ENCODE results near the gene VRK3. TPM values are rescaled to one million over a fixed set of nuclear protein-coding genes. Genes with fewer than 3 reads are reported as not detected.

Gene VRK3
- total and polyA plus RNA-seq, 2 of the 4 experiments (the other 2 are of a cell fraction): 28.7 to 35.8 TPM

DNA sequence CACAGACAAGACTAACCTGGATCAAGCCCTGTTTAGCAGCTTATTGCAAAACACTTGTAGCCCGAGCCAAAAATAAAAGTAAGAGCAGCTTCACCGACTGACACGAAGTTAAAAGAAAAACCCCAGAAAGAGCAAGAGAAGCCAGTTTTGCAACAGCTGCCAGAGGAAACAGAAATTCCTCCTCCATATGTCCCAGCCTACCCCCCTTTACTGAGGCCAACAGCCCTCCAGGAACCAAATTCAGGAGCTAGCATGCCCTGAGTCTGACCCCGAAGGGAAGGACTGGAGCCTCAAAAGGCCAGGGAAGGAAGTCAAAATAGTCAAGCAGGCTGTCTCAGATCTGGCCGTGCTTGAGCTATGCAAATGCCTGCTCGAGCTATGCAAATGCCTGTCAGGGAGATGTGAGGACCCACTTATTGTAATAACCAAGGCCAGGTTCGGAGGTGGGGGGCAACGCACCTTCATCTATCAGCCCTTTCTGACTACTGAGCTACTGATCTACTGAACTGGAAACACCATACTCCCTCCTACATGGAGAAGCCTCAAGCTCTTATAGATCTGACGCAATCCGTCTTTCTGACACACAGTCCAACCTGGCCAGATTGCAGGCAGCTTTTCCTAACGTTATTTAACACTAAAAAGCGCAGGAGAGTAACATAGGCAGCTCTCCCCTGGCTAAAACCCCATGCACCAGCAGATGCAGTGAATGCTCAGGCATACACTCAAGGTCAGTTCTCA is 70.9 kb downstream of the VRK3 start:
- H3K4me2 ChIP-seq (ENCODE audit: low read depth, low read length): peak overlapping the region; percentile 11; the same call in 1 of the 2 replicates
- dilution Hi-C loops (cut with HindIII; ENCODE audit: low sequenced_read_pairs, unreplicated experiment): no loop called here
- H3K14ac ChIP-seq (replicated peaks; ENCODE audit: low read depth, low read length): no peak overlapping the region
- H4K91ac ChIP-seq (ENCODE audit: insufficient read depth, low read depth, low read length): no peak overlapping the region
- in situ Hi-C loops (cut with MboI; ENCODE audit: low sequenced_read_pairs): no loop called here
- TF ChIP-seq CHD1 (IDR thresholded peaks at IDR 0.05; ENCODE audit: low read depth, low read length) (no peak), CEBPB (IDR thresholded peaks at IDR 0.05; ENCODE audit: low read depth, low read length) (peak; percentile 68; the same call in 1 of the 2 replicates)
- no peak overlapping the region for H3K56ac ChIP-seq (ENCODE audit: extremely low read depth, insufficient read depth, low read length)
- no peak overlapping the region for H2BK120ac ChIP-seq (ENCODE audit: low read depth, low read length)
- H3K9ac ChIP-seq (ENCODE audit: low read depth, low read length): no peak overlapping the region
- no peaks in the 10 kb centered on the region for H4K20me1 ChIP-seq (ENCODE audit: insufficient read depth, low read length)
- no peak overlapping the region for H3K18ac ChIP-seq (ENCODE audit: low read depth, low read length)
- H3K27ac ChIP-seq (ENCODE audit: insufficient read depth, low read length): no peak overlapping the region; the same call in 1 of the 2 replicates
- no peak overlapping the region for H4K5ac ChIP-seq (ENCODE audit: low read depth, low read length)
- no peak overlapping the region for H3K4me3 ChIP-seq (ENCODE audit: insufficient read depth, low read depth, low read length)
- no peak overlapping the region for H2AK5ac ChIP-seq (ENCODE audit: low read depth, low read length)
- no peak overlapping the region for H2AK9ac ChIP-seq (replicated peaks; ENCODE audit: low read depth, low read length, poor library complexity)
- no peaks in the 10 kb centered on the region for H3K4me1 ChIP-seq (ENCODE audit: control insufficient read depth, insufficient read depth, low read length)
- H3K27me3 ChIP-seq (ENCODE audit: control insufficient read depth, insufficient read depth, low read length): peaks cover 14% of the 10 kb centered on the region
- CTCF ChIA-PET: no interaction called here
- no peak overlapping the region for H3K4ac ChIP-seq (ENCODE audit: low read depth, low read length)
- ATAC-seq (ENCODE audit: low read depth) (peak; percentile 24), DNase-seq (peak; percentile 14)
- POLR2A ChIA-PET (ENCODE audit: unreplicated experiment): no interaction called here
- no peaks in the 10 kb centered on the region for H3K79me1 ChIP-seq (ENCODE audit: low read depth in 1 of 2, low read length in 2 of 2)
- no TSS peak for BruUV-seq (replicated peaks)
- no peak overlapping the region for H2AFZ ChIP-seq (replicated peaks; ENCODE audit: low read length, poor library complexity)
- H3K9me1 ChIP-seq (ENCODE audit: insufficient read depth, low read length): no peaks in the 10 kb centered on the region
- intact Hi-C loops (cut with micrococcal nuclease): no loop called here
- H2BK15ac ChIP-seq (ENCODE audit: low read depth, low read length): no peak overlapping the region
- WGBS, 2 experiments (ENCODE audit: extremely low coverage in 2 of 2, insufficient read length in 1 of 2): 0% methylated on average over 2 of the region's 12 CpGs; no CpG with 5 or more reads in 1 of the 2 experiments
- H3K23ac ChIP-seq (ENCODE audit: low read depth, low read length): no peak overlapping the region
- no peak overlapping the region for H2BK20ac ChIP-seq (ENCODE audit: low read depth, low read length)
- H3K36me3 ChIP-seq (ENCODE audit: control insufficient read depth, insufficient read depth, low read length): no peaks in the 10 kb centered on the region
- H4K8ac ChIP-seq (ENCODE audit: low read depth in 2 of 2, low read length in 2 of 2): no peak overlapping the region
- H3K9me3 ChIP-seq (ENCODE audit: control insufficient read depth, insufficient read depth, low read length): no peaks in the 10 kb centered on the region
- no peak overlapping the region for H2BK5ac ChIP-seq (ENCODE audit: low read depth, low read length, poor library complexity, severe bottlenecking)

Measured in IMR-90 (cell line).